ENCODE results near the gene RPS27A. TPM values are rescaled to one million over a fixed set of nuclear protein-coding genes. Genes with fewer than 3 reads are reported as not detected.
"Not testable (repeated sequence)": the region's sequence is repeated elsewhere in the genome, so short reads cannot be mapped to it uniquely, and the experiment has no call there.

RPS27A gene
- total RNA-seq, 4 donors from 2014 or later: 1,126 to 5,133 (median 1,477) TPM

GRCh38 chr2:55268907-55269644, 36.6 kb downstream of the RPS27A start, which contains the start of gene MTIF2:
MTIF2 (minus strand) TSS chr2:55269231; CDS start chr2:55263858, 5,373 bp downstream.
- Histone ChIP-seq H3K4me3 (peak within 1 kb of the TSS; percentile 45 to 62), H3K27ac (peak within 1 kb of the TSS; percentile 86 to 87), H3K36me3 (no peaks in the 10 kb centered on the region), H3K27me3 (no peaks in the 10 kb centered on the region), H3K4me1 (no peaks in the 10 kb centered on the region), H3K9me3 (no peaks in the 10 kb centered on the region)
- DNase-seq: peak; percentile 92 to 95
- TF ChIP-seq POLR2A (IDR thresholded peaks at IDR 0.05): no peak
- peak in 3 of 4 experiments; percentile 3 to 26 (median 24) for TF ChIP-seq CTCF (IDR thresholded peaks at IDR 0.05)
- intact Hi-C loops (cut with DNase I; ENCODE audit: low total_unique reads): no loop called here

GRCh38 chr2:55269645-55269990, 37.1 kb downstream of the RPS27A start:
- no peak for DNase-seq
- TF ChIP-seq POLR2A (IDR thresholded peaks at IDR 0.05) (no peak), CTCF (IDR thresholded peaks at IDR 0.05) (no peak)
- no peaks in the 10 kb centered on the region for H3K9me3 ChIP-seq
- no peaks in the 10 kb centered on the region for H3K36me3 ChIP-seq
- H3K27ac ChIP-seq: peak overlapping the region; percentile 86 to 87
- H3K4me1 ChIP-seq: no peaks in the 10 kb centered on the region
- H3K27me3 ChIP-seq: no peaks in the 10 kb centered on the region
- H3K4me3 ChIP-seq: peak overlapping the region; percentile 45 to 62
- intact Hi-C loops (cut with DNase I; ENCODE audit: low total_unique reads): no loop called here

- intact Hi-C loops (cut with DNase I; ENCODE audit: low total_unique reads); DNase-seq; H3K9me3 ChIP-seq; H3K36me3 ChIP-seq; H3K27me3 ChIP-seq; H3K27ac ChIP-seq; H3K4me1 ChIP-seq; H3K4me3 ChIP-seq: not testable (repeated sequence)
Observed at GRCh38 chr2:55274346-55274745, 41.9 kb downstream of the RPS27A start.

GRCh38 chr2:55277310-55277709, 44.8 kb downstream of the RPS27A start:
- no peaks in the 10 kb centered on the region for H3K9me3 ChIP-seq
- H3K4me3 ChIP-seq: no peak overlapping the region
- no peaks in the 10 kb centered on the region for H3K36me3 ChIP-seq
- intact Hi-C loops (cut with DNase I; ENCODE audit: low total_unique reads): no loop called here
- no peaks in the 10 kb centered on the region for H3K27me3 ChIP-seq
- no peaks in the 10 kb centered on the region for H3K4me1 ChIP-seq
- no peak for DNase-seq
- no peak overlapping the region for H3K27ac ChIP-seq
- TF ChIP-seq POLR2A (IDR thresholded peaks at IDR 0.05) (no peak), CTCF (IDR thresholded peaks at IDR 0.05) (no peak)

GRCh38 chr2:55279214-55279835, 46.8 kb downstream of the RPS27A start:
- H3K4me3 ChIP-seq; H3K27ac ChIP-seq; H3K4me1 ChIP-seq; H3K27me3 ChIP-seq; H3K36me3 ChIP-seq; DNase-seq; intact Hi-C loops (cut with DNase I; ENCODE audit: low total_unique reads); H3K9me3 ChIP-seq: not testable (repeated sequence)

DNA sequence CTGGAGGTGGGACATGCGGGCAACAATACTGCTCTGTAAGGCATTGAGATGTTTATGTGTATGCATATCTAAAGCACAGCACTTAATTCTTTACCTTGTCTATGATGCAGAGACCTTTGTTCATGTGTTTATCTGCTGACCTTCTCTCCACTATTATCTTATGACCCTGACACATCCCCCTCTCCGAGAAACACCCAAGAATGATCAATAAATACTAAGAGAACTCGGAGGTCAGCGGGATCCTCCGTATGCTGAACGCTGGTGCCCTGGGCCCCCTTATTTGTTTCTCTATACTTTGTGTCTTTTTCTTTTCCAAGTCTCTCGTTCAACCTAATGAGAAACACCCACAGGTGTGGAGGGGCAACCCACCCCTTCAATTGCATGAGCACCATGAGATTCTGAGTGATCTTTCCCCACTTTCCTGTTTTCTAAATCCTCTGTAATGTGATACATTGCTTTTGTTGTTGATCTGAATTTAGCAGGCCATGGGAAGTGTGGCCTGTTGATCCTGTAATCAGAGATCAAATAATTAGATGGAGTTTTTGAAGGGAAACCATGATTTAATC, 47.5 kb downstream of the RPS27A start:
- H3K9me3 ChIP-seq; intact Hi-C loops (cut with DNase I; ENCODE audit: low total_unique reads); H3K27me3 ChIP-seq; H3K27ac ChIP-seq; DNase-seq; H3K4me1 ChIP-seq; H3K4me3 ChIP-seq; H3K36me3 ChIP-seq: not testable (repeated sequence)

DNA sequence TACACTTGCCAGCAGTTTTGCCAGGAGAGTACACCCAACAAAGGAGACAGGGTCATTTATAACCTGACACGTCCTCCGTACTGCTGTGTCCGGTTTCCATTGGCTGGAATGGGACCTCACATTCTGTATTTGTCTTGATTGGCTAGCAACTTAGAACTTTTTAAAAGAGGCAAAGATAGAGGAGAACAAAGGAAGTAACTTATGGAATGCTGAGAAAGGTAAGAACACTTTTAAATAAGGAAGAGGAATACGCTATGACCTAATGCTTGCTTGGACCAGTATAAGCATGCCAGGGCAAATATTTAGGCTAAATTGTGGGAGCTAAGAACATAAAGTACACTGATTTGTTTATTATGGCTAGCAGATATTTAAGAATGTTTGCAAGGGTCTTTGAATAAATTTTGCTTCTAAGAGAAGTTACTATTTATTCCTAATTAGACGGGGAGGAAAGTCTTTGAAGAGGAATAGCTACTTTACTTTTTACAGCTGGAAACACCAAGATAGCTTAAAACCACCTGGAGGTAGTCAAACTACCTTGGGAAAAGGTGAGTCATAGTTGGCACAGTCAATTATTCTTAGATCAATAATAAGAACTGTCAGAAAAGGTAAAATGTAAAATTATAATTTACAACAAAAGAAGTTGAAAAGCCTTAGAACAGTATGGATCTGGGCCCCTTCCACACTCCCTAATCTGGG, 48.5 kb downstream of the RPS27A start:
- H3K36me3 ChIP-seq; H3K4me1 ChIP-seq; H3K4me3 ChIP-seq; H3K27me3 ChIP-seq; H3K9me3 ChIP-seq; intact Hi-C loops (cut with DNase I; ENCODE audit: low total_unique reads); DNase-seq: not testable (repeated sequence)
- H3K27ac ChIP-seq: peak overlapping the region in 1 of 2 donors; percentile 92
